Measurements from ENCODE around the gene CNPY3.

DNA sequence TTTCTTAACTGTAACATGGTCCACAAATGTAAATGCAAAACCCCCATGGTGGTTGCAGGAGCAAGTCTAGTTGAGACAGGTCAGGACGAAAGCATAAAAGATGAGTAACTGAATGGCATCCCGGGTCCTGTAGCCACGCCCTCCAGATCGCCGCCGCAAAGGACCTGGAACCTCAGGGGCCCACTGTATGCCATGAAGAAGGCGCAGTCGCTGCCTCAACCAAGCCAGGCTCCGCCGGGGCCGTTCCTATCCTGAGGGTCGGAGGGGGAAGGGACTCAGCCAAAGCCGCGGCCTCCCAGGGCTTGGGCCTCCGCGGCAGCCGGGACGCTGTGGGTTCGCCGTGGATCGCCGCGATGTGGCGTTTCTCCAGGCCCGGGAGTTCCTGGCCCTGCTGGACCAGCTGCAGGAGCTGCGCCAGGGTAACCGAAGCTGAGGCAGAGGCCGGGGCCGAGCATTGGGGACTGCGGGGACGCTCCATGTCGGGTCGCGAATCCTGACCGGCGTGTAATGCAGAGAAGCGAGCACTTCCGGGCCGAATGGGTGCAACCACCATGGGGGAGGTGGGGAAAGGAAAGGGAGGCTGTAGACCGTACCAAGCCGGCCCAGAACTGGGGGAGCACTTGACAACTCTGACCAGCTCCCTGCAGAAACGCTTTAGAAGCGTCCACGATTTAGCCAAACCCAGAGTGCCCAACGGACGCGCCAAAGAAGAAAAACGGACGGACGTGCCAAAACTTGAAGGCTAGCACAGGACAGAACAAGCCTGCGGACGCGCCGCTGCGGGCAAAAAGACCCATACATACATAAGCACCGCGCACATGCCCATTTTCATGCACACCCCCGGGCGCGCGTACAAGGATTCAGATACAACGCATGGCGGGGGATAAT lies 38.7 kb upstream of the CNPY3 start:
- TF ChIP-seq, protein P1, sequence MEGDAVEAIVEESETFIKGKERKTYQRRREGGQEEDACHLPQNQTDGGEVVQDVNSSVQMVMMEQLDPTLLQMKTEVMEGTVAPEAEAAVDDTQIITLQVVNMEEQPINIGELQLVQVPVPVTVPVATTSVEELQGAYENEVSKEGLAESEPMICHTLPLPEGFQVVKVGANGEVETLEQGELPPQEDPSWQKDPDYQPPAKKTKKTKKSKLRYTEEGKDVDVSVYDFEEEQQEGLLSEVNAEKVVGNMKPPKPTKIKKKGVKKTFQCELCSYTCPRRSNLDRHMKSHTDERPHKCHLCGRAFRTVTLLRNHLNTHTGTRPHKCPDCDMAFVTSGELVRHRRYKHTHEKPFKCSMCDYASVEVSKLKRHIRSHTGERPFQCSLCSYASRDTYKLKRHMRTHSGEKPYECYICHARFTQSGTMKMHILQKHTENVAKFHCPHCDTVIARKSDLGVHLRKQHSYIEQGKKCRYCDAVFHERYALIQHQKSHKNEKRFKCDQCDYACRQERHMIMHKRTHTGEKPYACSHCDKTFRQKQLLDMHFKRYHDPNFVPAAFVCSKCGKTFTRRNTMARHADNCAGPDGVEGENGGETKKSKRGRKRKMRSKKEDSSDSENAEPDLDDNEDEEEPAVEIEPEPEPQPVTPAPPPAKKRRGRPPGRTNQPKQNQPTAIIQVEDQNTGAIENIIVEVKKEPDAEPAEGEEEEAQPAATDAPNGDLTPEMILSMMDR (IDR thresholded peaks at IDR 0.05 in 8 of 11, conservative IDR thresholded peaks at IDR 0.05 in 3 of 11), result no peak
- TF ChIP-seq POLR2A (IDR thresholded peaks at IDR 0.05) (peak in 2 of 3 donors; percentile 39 to 70), POLR2AphosphoS5 (IDR thresholded peaks at IDR 0.05) (peak; percentile 94 to 98 (median 95))

Measured in spleen (tissue), 7 donors.